H1 (cell line): Measurements from ENCODE around the gene TRIM14. TPM values are rescaled to one million over a fixed set of nuclear protein-coding genes. Genes with fewer than 3 reads are reported as not detected.

ENCODE experiments used
- CTCF ChIA-PET: fragments of 300-600 bp; sonication (Branson Sonifier 250); formaldehyde crosslinking; loops from one replicate; lab custom pipeline; 2021; ENCODE audit not compliant: partially characterized antibody; lab: Charles Lee
- POLR2A ChIA-PET: fragments of 300-600 bp; sonication (Branson Sonifier 250); formaldehyde crosslinking; loops from one replicate; lab custom pipeline; 2021; ENCODE audit warnings: inconsistent platforms; ENCODE audit not compliant: partially characterized antibody; lab: Charles Lee
- DNase-seq, 2 experiments: peaks; one replicate each; pipeline versions ENCODE4 v3.0.0 to v3.0.0-alpha.2; 2010 to 2022; ENCODE audit warnings: low spot score in 2 of 2, low read depth in 1 of 2, mixed read lengths in 1 of 2
- FAIRE-seq: peaks from 2 replicates; lab custom pipeline; 2011; peaks lifted over from hg19 to GRCh38; lab: Jason Lieb, UNC
- H2AFZ ChIP-seq: 2 replicates; pipeline ENCODE4 v1.8.1; 2012; ENCODE audit warnings: low read length, inconsistent platforms
- H2AK5ac ChIP-seq: 2 replicates; pipeline ENCODE4 v1.6.1; 2013; ENCODE audit warnings: low read depth, low read length
- H2BK120ac ChIP-seq: replicated peaks from 2 replicates; pipeline ENCODE3; 2013; ENCODE audit warnings: low read depth, low read length, inconsistent platforms
- H2BK12ac ChIP-seq: 2 replicates; pipeline ENCODE4 v1.6.1; 2013; ENCODE audit warnings: low read depth, low read length
- H2BK15ac ChIP-seq: 2 replicates; pipeline ENCODE4 v1.6.1; 2013; ENCODE audit warnings: low read length
- H2BK20ac ChIP-seq: 2 replicates; pipeline ENCODE4 v1.6.1; 2013; ENCODE audit warnings: low read length
- H2BK5ac ChIP-seq: 2 replicates; pipeline ENCODE4 v1.6.1; 2013; ENCODE audit warnings: low read depth, low read length
- H3K14ac ChIP-seq: 2 replicates; pipeline ENCODE4 v1.6.1; 2013; ENCODE audit warnings: inconsistent platforms; ENCODE audit not compliant: insufficient read length
- H3K18ac ChIP-seq: 2 replicates; pipeline ENCODE4 v1.6.1; 2013; ENCODE audit warnings: low read length; ENCODE audit errors: extremely low read depth
- H3K23ac ChIP-seq: 2 replicates; pipeline ENCODE4 v1.6.1; 2013; ENCODE audit warnings: inconsistent platforms; ENCODE audit not compliant: insufficient read length
- H3K23me2 ChIP-seq: 2 replicates; pipeline ENCODE4 v1.6.1; 2013; ENCODE audit warnings: low read depth, low read length
- H3K27ac ChIP-seq: 2 replicates; pipeline ENCODE4 v1.6.1; 2011; ENCODE audit warnings: low read depth, low read length, inconsistent platforms
- H3K27me3 ChIP-seq, 4 experiments: replicated peaks in 1 of 4; 1 replicate in 1 of 4; 2 replicates in 3 of 4; pipeline versions ENCODE4 v1.6.1 to v1.8.1; 2011 to 2013; ENCODE audit warnings: low read length in 3 of 4, mild to moderate bottlenecking in 3 of 4, inconsistent platforms in 2 of 4, mixed read lengths in 2 of 4, moderate library complexity in 1 of 4; ENCODE audit not compliant: control insufficient read depth in 3 of 4, insufficient read depth in 3 of 4; ENCODE audit errors: extremely low read depth in 1 of 4
- H3K36me3 ChIP-seq, 4 experiments: 2 replicates each; pipeline versions ENCODE4 v1.6.1 to v1.8.1; 2011 to 2013; ENCODE audit warnings: mild to moderate bottlenecking in 4 of 4, low read length in 3 of 4, moderate library complexity in 2 of 4, control low read depth in 1 of 4, inconsistent platforms in 1 of 4; ENCODE audit not compliant: insufficient read depth in 4 of 4, control insufficient read depth in 2 of 4
- H3K4ac ChIP-seq: replicated peaks from 2 replicates; pipeline ENCODE3; 2013; ENCODE audit warnings: low read length, low read depth, mixed read lengths, inconsistent platforms; ENCODE audit not compliant: insufficient read length
- H3K4me1 ChIP-seq, 4 experiments: replicated peaks in 1 of 4; 1 replicate in 1 of 4; 2 replicates in 3 of 4; pipeline versions ENCODE4 v1.6.1 to v1.8.1; 2011 to 2013; ENCODE audit warnings: low read length in 3 of 4, inconsistent platforms in 2 of 4, mixed read lengths in 1 of 4; ENCODE audit not compliant: insufficient read depth in 4 of 4, control insufficient read depth in 3 of 4
- H3K4me2 ChIP-seq, 2 experiments: 2 replicates each; pipeline versions ENCODE4 v1.6.1 to v1.8.1; 2011 to 2013; ENCODE audit warnings: low read depth in 2 of 2, low read length in 2 of 2, control low read depth in 1 of 2, inconsistent platforms in 1 of 2, mild to moderate bottlenecking in 1 of 2; ENCODE audit not compliant: insufficient read depth in 1 of 2
- H3K4me3 ChIP-seq, 4 experiments: fragments of 200-600, 300-600 bp in 1 of 4; sonication (generic), shearing (Covaris generic), sonication (Bioruptor Twin) in 1 of 4; 2 replicates each; pipeline versions ENCODE4 v1.5.1 to v1.8.1; 2011 to 2016; ENCODE audit warnings: low read length in 4 of 4, low read depth in 3 of 4, control low read depth in 2 of 4, inconsistent platforms in 2 of 4, mild to moderate bottlenecking in 2 of 4, mixed read lengths in 1 of 4, moderate library complexity in 1 of 4; ENCODE audit not compliant: insufficient read depth in 2 of 4; ENCODE audit errors: extremely low read depth in 1 of 4
- H3K56ac ChIP-seq: replicated peaks from 2 replicates; pipeline ENCODE3; 2013; ENCODE audit warnings: low read depth, mild to moderate bottlenecking, mixed read lengths, low read length, inconsistent platforms; ENCODE audit not compliant: insufficient read length
- H3K79me1 ChIP-seq: 2 replicates; pipeline ENCODE4 v1.6.1; 2013; ENCODE audit warnings: low read depth, low read length, control low read depth
- H3K79me2 ChIP-seq, 2 experiments: 2 replicates each; pipeline versions ENCODE4 v1.6.1 to v1.8.1; 2012 to 2013; ENCODE audit warnings: low read length in 2 of 2, mild to moderate bottlenecking in 2 of 2, inconsistent platforms in 1 of 2; ENCODE audit not compliant: insufficient read depth in 2 of 2, control insufficient read depth in 1 of 2
- H3K9ac ChIP-seq, 4 experiments: replicated peaks in 1 of 4; 1 replicate in 1 of 4; 2 replicates in 3 of 4; pipeline versions ENCODE4 v1.6.1 to v1.8.1; 2011 to 2013; ENCODE audit warnings: low read depth in 3 of 4, low read length in 3 of 4, control low read depth in 2 of 4, mild to moderate bottlenecking in 2 of 4, moderate library complexity in 2 of 4, inconsistent platforms in 1 of 4; ENCODE audit errors: extremely low read depth in 1 of 4
- H3K9me3 ChIP-seq, 2 experiments: 2 replicates each; pipeline versions ENCODE4 v1.6.1 to v1.8.1; 2012 to 2013; ENCODE audit warnings: mild to moderate bottlenecking in 2 of 2, moderate library complexity in 2 of 2, control low read depth in 1 of 2, inconsistent platforms in 1 of 2, low read depth in 1 of 2, low read length in 1 of 2, mixed read lengths in 1 of 2; ENCODE audit not compliant: insufficient read depth in 2 of 2
- H4K20me1 ChIP-seq, 2 experiments: replicated peaks in 1 of 2; 2 replicates each; pipeline versions ENCODE3 to v1.8.1; 2011 to 2013; ENCODE audit warnings: inconsistent platforms in 2 of 2, low read length in 2 of 2, mild to moderate bottlenecking in 1 of 2; ENCODE audit not compliant: insufficient read depth in 2 of 2, control insufficient read depth in 1 of 2
- H4K5ac ChIP-seq: 2 replicates; pipeline ENCODE4 v1.6.1; 2013; ENCODE audit warnings: low read length, low read depth, mixed read lengths, inconsistent platforms; ENCODE audit not compliant: insufficient read length
- H4K8ac ChIP-seq: 2 replicates; pipeline ENCODE4 v1.8.0; 2013; ENCODE audit warnings: mild to moderate bottlenecking, moderate library complexity, low read length, inconsistent platforms; ENCODE audit not compliant: insufficient read depth; ENCODE audit errors: extremely low read depth
- H4K91ac ChIP-seq: replicated peaks from 2 replicates; pipeline ENCODE3; 2013; ENCODE audit warnings: low read length, mixed read lengths, inconsistent platforms; ENCODE audit not compliant: insufficient read length
- BACH1 ChIP-seq: IDR thresholded peaks from 2 replicates; pipeline ENCODE4 v1.6.1; 2012; ENCODE audit warnings: low read length, improper control_type of control experiment
- BRCA1 ChIP-seq: IDR thresholded peaks from 2 replicates; pipeline ENCODE4 v1.6.1; 2012; ENCODE audit warnings: low read depth, low read length, improper control_type of control experiment
- EGR1 ChIP-seq: IDR thresholded peaks from 2 replicates; pipeline ENCODE4 v1.6.1; 2011; ENCODE audit warnings: low read depth, low read length, borderline replicate concordance
- GTF2F1 ChIP-seq: IDR thresholded peaks from 2 replicates; pipeline ENCODE4 v1.6.1; 2012; ENCODE audit warnings: low read depth, low read length, improper control_type of control experiment, borderline replicate concordance
- JUND ChIP-seq: IDR thresholded peaks from 2 replicates; pipeline ENCODE4 v1.6.1; 2011; ENCODE audit warnings: mild to moderate bottlenecking, improper control_type of control experiment, low read length
- NANOG ChIP-seq: IDR thresholded peaks from 2 replicates; pipeline ENCODE4 v1.6.1; 2011; ENCODE audit warnings: low read length, low read depth, mild to moderate bottlenecking, inconsistent platforms; ENCODE audit not compliant: insufficient read depth, poor library complexity, severe bottlenecking
- PHF8 ChIP-seq: fragments of 200-600 bp; sonication (generic); conservative IDR thresholded peaks from 2 replicates; pipeline ENCODE4 v1.7.1; 2012; ENCODE audit warnings: low read depth, mild to moderate bottlenecking, inconsistent platforms, low read length, moderate library complexity
- RBBP5 ChIP-seq: IDR thresholded peaks from 2 replicates; pipeline ENCODE4 v1.7.1; 2012; ENCODE audit warnings: low read depth, mild to moderate bottlenecking, inconsistent platforms, low read length, moderate library complexity, borderline replicate concordance
- TEAD4 ChIP-seq: IDR thresholded peaks from 2 replicates; pipeline ENCODE4 v1.6.1; 2012; ENCODE audit warnings: low read depth, low read length, inconsistent platforms, mixed read lengths
- WGBS, 2 experiments: shearing (Covaris generic) in 1 of 2; methylation state at CpG; one replicate each; pipeline versions ENCODE4 v1.1.6 to v1.1.7; 2013 to 2015; ENCODE audit warnings: low lambda C conversion rate in 2 of 2, mixed read lengths in 2 of 2, inconsistent platforms in 1 of 2, low coverage in 1 of 2, missing lambda C conversion rate in 1 of 2; ENCODE audit not compliant: insufficient replicate concordance in 2 of 2, insufficient coverage in 1 of 2, insufficient read length in 1 of 2; ENCODE audit errors: extremely low coverage in 1 of 2, missing lambda C conversion rate in 1 of 2; 5-methylcytosine and 5-hydroxymethylcytosine counted together
- polyA plus RNA-seq, 7 experiments: library from polyadenylated mRNA; depleted of rRNA in 3 of 7; stranded (reverse) in 5 of 7; unstranded in 2 of 7; fragments of >200 nt in 5 of 7; fragments of 200-250 nt in 2 of 7; gene quantifications; 1 replicate in 5 of 7; 2 replicates in 1 of 7; 4 replicates in 1 of 7; pipeline versions ENCODE4 v1.2.1 to v1.2.3, GENCODE V29; 2011 to 2013; ENCODE audit warnings: missing spikeins in 2 of 7, mixed read lengths in 2 of 7
- total RNA-seq: library from RNA; stranded (reverse); fragmentation: NEBNext Ultra II Directional; extraction: Animal tissue kit (Norgen Biotek cat#: 25700); gene quantifications from 2 replicates; pipeline ENCODE4 v1.2.1, GENCODE V29; 2021

The TRIM14 gene
- total and polyA plus RNA-seq, 2 of the 8 experiments (the other 6 are each of a cell fraction or from before 2014, with no cell fraction given): 9.2 to 19.4 TPM

DNA sequence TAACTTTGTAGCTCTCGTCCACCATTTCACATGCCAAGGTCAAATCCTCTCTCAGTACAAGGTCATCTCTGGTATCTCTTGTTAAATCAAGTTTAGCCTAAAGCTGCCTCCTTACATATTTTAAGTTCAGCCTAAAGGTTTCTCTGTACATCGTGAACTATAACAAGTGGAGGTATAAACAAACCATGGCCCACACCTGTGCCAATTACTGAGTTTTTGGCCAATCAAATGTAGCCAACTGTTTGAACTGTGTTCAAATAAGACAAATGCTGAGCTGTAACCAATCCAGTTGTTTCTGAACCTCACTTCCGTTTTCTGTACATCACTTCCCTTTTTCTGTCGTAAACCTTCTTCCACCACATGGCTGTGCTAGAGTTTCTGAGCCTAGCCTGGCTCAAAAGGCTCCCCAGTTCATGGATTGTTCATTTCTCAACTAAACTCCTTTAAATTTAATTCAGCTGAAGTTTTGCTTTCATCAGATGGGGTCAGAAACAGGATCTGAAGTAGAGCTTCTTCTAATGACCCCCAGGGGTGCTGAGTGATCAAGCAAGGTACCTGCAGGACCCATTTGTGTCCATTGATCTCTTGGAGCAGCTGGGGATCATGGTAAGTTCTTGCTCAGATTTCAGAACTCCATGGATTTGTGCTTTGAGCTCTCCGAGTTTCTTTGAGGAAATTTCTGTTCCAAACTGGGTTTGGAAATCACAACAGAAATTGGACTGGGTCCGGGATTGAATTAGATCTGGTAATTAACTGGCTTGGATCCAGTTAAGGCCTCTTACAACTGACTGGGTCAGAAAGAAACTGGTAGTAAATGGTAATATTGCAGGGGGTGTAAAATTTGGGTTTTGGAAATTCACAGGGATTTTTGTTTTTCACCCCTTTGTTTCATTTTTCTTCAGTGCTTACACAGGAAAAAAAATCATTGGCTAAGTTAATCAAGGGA is 73.5 kb downstream of the TRIM14 start:
- H4K20me1 ChIP-seq: no peaks in the 10 kb centered on the region
- no peak for DNase-seq
- no peak overlapping the region for H2BK20ac ChIP-seq
- no peak overlapping the region for H3K56ac ChIP-seq
- H4K5ac ChIP-seq: no peak overlapping the region
- no peaks in the 10 kb centered on the region for H3K36me3 ChIP-seq
- H2AK5ac ChIP-seq: no peak overlapping the region
- ChIA-PET CTCF (interaction anchor here (0.5 to 4.0 kb wide), 10 partner anchors 9 to 189 kb away, joined by 3 to 25 read pairs (median 3); partner anchors contain the start of gene ANP32B), POLR2A (interaction anchor here (1.1 to 1.8 kb wide), 2 partner anchors 11 to 63 kb away, joined by 4 to 5 read pairs; partner anchors contain the start of genes ANP32B and NANS)
- no peaks in the 10 kb centered on the region for H3K79me1 ChIP-seq
- H3K18ac ChIP-seq: no peak overlapping the region
- FAIRE-seq: no peak
- H3K14ac ChIP-seq: no peak overlapping the region
- no peaks in the 10 kb centered on the region for H3K79me2 ChIP-seq
- H3K27ac ChIP-seq: no peak overlapping the region
- H3K4me3 ChIP-seq: no peak overlapping the region
- no peak overlapping the region for H3K9ac ChIP-seq
- 0 out of 2 replicates have a peak overlapping the region, but pooled peaks have one; percentile 35 for H2AFZ ChIP-seq
- H3K27me3 ChIP-seq: no peaks in the 10 kb centered on the region; a peak in 2 of 7 replicates
- H4K91ac ChIP-seq: no peak overlapping the region
- H4K8ac ChIP-seq: no peak overlapping the region
- no peaks in the 10 kb centered on the region for H3K9me3 ChIP-seq
- no peak overlapping the region for H2BK12ac ChIP-seq
- H2BK15ac ChIP-seq: no peak overlapping the region
- TF ChIP-seq JUND: no peak
- no peak for TF ChIP-seq BRCA1
- no peak for TF ChIP-seq BACH1
- no peak for TF ChIP-seq TEAD4
- TF ChIP-seq GTF2F1: no peak
- no peak for TF ChIP-seq PHF8
- TF ChIP-seq RBBP5: no peak
- TF ChIP-seq NANOG: no peak
- no peak for TF ChIP-seq EGR1
- WGBS, 2 experiments: 92% methylated on average over 6 of the region's 6 CpGs; no CpG with 5 or more reads in 1 of the 2 experiments
- no peaks in the 10 kb centered on the region for H3K23me2 ChIP-seq
- H3K4me1 ChIP-seq: no peaks in the 10 kb centered on the region
- H3K23ac ChIP-seq: no peak overlapping the region
- no peak overlapping the region for H3K4me2 ChIP-seq
- no peak overlapping the region for H3K4ac ChIP-seq
- H2BK120ac ChIP-seq: no peak overlapping the region
- no peak overlapping the region for H2BK5ac ChIP-seq
